ENCODE measurements around the gene HTRA3.
"Not testable (repeated sequence)": the region's sequence is repeated elsewhere in the genome, so short reads cannot be mapped to it uniquely, and the experiment has no call there.

HTRA3 gene

GRCh38 chr4:8336412-8337075 is 67.0 kb downstream of the HTRA3 start:
- Histone ChIP-seq H3K36me3 (ENCODE audit: control insufficient read depth, insufficient read depth, low read length) (no peaks in the 10 kb centered on the region), H3K27me3 (ENCODE audit: control insufficient read depth, insufficient read depth, low read length) (no peaks in the 10 kb centered on the region), H3K9ac (no peak overlapping the region), H3K27ac (no peak overlapping the region), H2AFZ (no peak overlapping the region), H3K4me1 (no peaks in the 10 kb centered on the region), H3K4me3 (ENCODE audit: low read depth, low read length) (no peak overlapping the region), H3K4me2 (ENCODE audit: low read length) (no peak overlapping the region), H3K79me2 (no peaks in the 10 kb centered on the region), H3K9me3 (ENCODE audit: control insufficient read depth, low read length) (no peaks in the 10 kb centered on the region)
- no peak for TF ChIP-seq CTCF (IDR thresholded peaks at IDR 0.05)

- Histone ChIP-seq H3K27ac (no peak overlapping the region), H3K9me3 (ENCODE audit: control insufficient read depth, low read length) (no peaks in the 10 kb centered on the region), H3K4me3 (ENCODE audit: low read depth, low read length) (no peak overlapping the region), H3K79me2 (no peaks in the 10 kb centered on the region), H3K4me1 (no peaks in the 10 kb centered on the region), H2AFZ (no peak overlapping the region), H3K27me3 (ENCODE audit: control insufficient read depth, insufficient read depth, low read length) (no peaks in the 10 kb centered on the region), H3K9ac (no peak overlapping the region), H3K4me2 (ENCODE audit: low read length) (no peak overlapping the region), H3K36me3 (ENCODE audit: control insufficient read depth, insufficient read depth, low read length) (no peaks in the 10 kb centered on the region)
- TF ChIP-seq CTCF (IDR thresholded peaks at IDR 0.05), result no peak
Measured at GRCh38 chr4:8338351-8338961, 68.9 kb downstream of the HTRA3 start.

GRCh38 chr4:8340781-8341241 is 71.3 kb downstream of the HTRA3 start:
- no peak overlapping the region for H3K27ac ChIP-seq
- no peak overlapping the region for H2AFZ ChIP-seq
- no peaks in the 10 kb centered on the region for H3K4me1 ChIP-seq
- H3K27me3 ChIP-seq (ENCODE audit: control insufficient read depth, insufficient read depth, low read length), result no peaks in the 10 kb centered on the region
- H3K9me3 ChIP-seq (ENCODE audit: control insufficient read depth, low read length), result no peaks in the 10 kb centered on the region
- no peak overlapping the region for H3K4me2 ChIP-seq (ENCODE audit: low read length)
- H3K79me2 ChIP-seq, result no peaks in the 10 kb centered on the region
- H3K9ac ChIP-seq, result no peak overlapping the region
- H3K36me3 ChIP-seq (ENCODE audit: control insufficient read depth, insufficient read depth, low read length), result no peaks in the 10 kb centered on the region
- H3K4me3 ChIP-seq (ENCODE audit: low read depth, low read length), result no peak overlapping the region
- TF ChIP-seq CTCF (IDR thresholded peaks at IDR 0.05), result no peak

GRCh38 chr4:8341281-8341680 is 71.7 kb downstream of the HTRA3 start:
- H3K9me3 ChIP-seq (ENCODE audit: control insufficient read depth, low read length); H2AFZ ChIP-seq; H3K4me1 ChIP-seq; H3K27ac ChIP-seq; H3K4me3 ChIP-seq (ENCODE audit: low read depth, low read length); H3K79me2 ChIP-seq; H3K9ac ChIP-seq; H3K36me3 ChIP-seq (ENCODE audit: control insufficient read depth, insufficient read depth, low read length); H3K4me2 ChIP-seq (ENCODE audit: low read length); H3K27me3 ChIP-seq (ENCODE audit: control insufficient read depth, insufficient read depth, low read length): not testable (repeated sequence)

- Histone ChIP-seq H3K27me3 (ENCODE audit: control insufficient read depth, insufficient read depth, low read length) (no peaks in the 10 kb centered on the region), H3K9me3 (ENCODE audit: control insufficient read depth, low read length) (no peaks in the 10 kb centered on the region), H3K4me3 (ENCODE audit: low read depth, low read length) (no peak overlapping the region), H3K9ac (no peak overlapping the region), H2AFZ (no peak overlapping the region), H3K27ac (no peak overlapping the region), H3K4me2 (ENCODE audit: low read length) (no peak overlapping the region), H3K36me3 (ENCODE audit: control insufficient read depth, insufficient read depth, low read length) (no peaks in the 10 kb centered on the region), H3K4me1 (no peaks in the 10 kb centered on the region), H3K79me2 (no peaks in the 10 kb centered on the region)
- no peak for TF ChIP-seq CTCF (IDR thresholded peaks at IDR 0.05)
Measured at GRCh38 chr4:8341691-8342090, 72.1 kb downstream of the HTRA3 start.

All from parathyroid adenoma (tissue), 2 donors.